ENCODE results near the gene LPAR5.

LPAR5 gene

DNA sequence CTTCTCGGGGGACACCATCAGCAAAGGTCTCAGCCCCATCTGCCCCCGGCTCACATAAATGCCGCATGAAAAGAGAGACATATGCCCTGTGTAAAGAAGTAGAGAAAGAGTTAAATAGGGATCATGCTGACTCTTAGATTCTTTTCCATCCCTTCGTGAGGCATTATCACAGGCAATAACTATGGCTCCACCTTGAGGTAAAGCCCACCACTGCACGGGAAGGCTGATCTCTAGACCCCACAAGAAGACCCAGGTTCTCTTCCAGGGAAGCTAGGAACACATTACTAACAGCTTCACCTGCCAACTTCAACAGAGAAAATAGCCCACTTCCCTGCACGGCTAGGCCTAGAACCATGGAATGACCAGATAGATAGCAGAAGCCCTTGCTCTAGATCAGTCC, 53.6 kb downstream of the LPAR5 start:
- no peaks in the 10 kb centered on the region for H3K9me3 ChIP-seq (ENCODE audit: control insufficient read depth, low read length)
- H3K36me3 ChIP-seq (ENCODE audit: control insufficient read depth, insufficient read depth, low read length): peaks cover 90% of the 10 kb centered on the region
- H3K4me3 ChIP-seq (ENCODE audit: extremely low read depth, insufficient read depth, low read length, poor library complexity, severe bottlenecking): no peak overlapping the region
- 81 to 88% methylated on average over 5 of the region's 6 CpGs for WGBS, 2 experiments (ENCODE audit: insufficient coverage in 2 of 2)
- H3K27ac ChIP-seq (ENCODE audit: low read depth, low read length, severe bottlenecking): no peak overlapping the region
- H3K4me1 ChIP-seq (ENCODE audit: control insufficient read depth, insufficient read depth, low read length, poor library complexity, severe bottlenecking): no peaks in the 10 kb centered on the region

DNA sequence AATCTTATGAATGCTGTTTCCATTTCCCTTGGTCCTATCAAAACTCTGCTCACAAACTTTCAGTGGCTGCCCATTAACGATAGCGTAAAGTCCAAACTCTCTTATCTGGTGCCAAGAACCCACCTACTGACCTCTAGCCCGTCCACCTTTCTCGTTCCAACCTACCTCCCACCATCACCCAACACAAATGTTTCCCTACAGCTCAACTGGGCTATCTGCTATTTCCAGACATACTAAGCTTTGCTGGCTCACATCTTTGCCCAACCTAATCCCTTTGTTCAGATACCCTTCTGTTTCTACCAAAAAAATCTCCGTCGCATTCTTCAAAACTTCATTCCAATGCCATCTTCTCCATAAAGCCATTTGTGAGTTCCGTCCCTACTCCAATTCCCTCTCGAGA, 60.1 kb downstream of the LPAR5 start:
- Histone ChIP-seq H3K4me3 (ENCODE audit: extremely low read depth, insufficient read depth, low read length, poor library complexity, severe bottlenecking) (no peak overlapping the region), H3K36me3 (ENCODE audit: control insufficient read depth, insufficient read depth, low read length) (peaks cover 92% of the 10 kb centered on the region), H3K27ac (ENCODE audit: low read depth, low read length, severe bottlenecking) (no peak overlapping the region), H3K4me1 (ENCODE audit: control insufficient read depth, insufficient read depth, low read length, poor library complexity, severe bottlenecking) (no peaks in the 10 kb centered on the region), H3K9me3 (ENCODE audit: control insufficient read depth, low read length) (no peaks in the 10 kb centered on the region)
- 96 to 97% methylated on average over 7 to 8 of the region's 8 CpGs for WGBS, 2 experiments (ENCODE audit: insufficient coverage in 2 of 2)

DNA sequence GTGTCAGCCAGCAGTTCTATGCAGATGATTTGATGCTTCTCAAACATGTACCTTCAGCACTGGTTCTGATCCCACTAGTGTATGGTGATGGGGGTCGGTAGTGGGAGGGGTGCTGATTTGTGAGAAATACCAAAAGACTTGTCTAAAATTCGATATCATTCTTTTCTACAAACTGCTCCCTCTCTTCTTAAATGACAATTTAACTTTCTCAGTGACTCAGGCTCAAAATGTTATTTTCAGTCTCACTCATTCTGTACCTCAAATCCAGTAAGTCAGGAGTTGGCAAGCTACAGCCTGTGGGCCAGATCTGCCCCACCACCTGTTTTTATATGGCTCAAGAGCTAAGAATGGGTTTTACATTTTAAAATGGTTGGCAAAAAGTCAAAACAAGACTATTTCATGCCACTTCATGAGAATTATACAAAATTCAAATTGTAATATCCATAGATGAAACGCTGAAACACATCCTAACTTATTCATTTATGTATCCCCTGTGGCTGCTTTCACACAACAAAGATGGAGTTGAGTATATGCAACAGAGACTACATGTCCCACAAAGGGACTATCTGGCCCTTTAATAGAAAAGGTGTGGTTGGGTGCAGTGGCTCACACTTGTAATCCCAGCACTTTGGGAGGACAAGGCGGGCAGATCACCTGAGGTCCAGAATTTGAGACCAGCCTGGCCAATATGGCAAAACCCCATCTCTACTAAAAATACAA, 61.0 kb downstream of the LPAR5 start:
- no peak overlapping the region for H3K27ac ChIP-seq (ENCODE audit: low read depth, low read length, severe bottlenecking)
- 100% methylated on average over 1 of the region's 4 CpGs for WGBS, 2 experiments (ENCODE audit: insufficient coverage in 2 of 2)
- H3K36me3 ChIP-seq (ENCODE audit: control insufficient read depth, insufficient read depth, low read length): peaks cover 93% of the 10 kb centered on the region

DNA sequence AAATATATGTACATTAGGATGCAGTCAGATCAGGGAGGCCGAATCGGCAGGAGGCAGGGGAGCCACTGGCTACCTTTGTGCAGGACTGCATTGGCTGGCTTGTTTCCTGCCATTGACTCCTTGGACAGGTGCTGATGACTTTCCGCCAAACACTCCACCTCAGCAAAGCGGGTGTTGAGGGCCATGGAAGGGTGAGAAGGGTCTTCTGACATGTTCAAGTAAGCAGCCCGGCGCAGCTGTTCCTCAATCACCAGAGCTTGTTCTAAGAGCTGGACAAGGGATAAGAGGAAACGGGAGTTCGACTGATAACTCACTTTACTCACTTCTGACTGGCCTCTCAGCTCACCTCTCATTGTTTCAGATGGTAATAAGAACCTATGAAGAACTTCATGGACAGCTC, 62.8 kb downstream of the LPAR5 start:
- Histone ChIP-seq H3K36me3 (ENCODE audit: control insufficient read depth, insufficient read depth, low read length) (peaks cover 85% of the 10 kb centered on the region), H3K4me1 (ENCODE audit: control insufficient read depth, insufficient read depth, low read length, poor library complexity, severe bottlenecking) (no peaks in the 10 kb centered on the region), H3K9me3 (ENCODE audit: control insufficient read depth, low read length) (no peaks in the 10 kb centered on the region), H3K27ac (ENCODE audit: low read depth, low read length, severe bottlenecking) (no peak overlapping the region), H3K4me3 (ENCODE audit: extremely low read depth, insufficient read depth, low read length, poor library complexity, severe bottlenecking) (no peak overlapping the region)
- 95 to 98% methylated on average over 7 to 8 of the region's 8 CpGs for WGBS, 2 experiments (ENCODE audit: insufficient coverage in 2 of 2)

More for the DNA sequence above, 61.0 kb downstream of the LPAR5 start:
- Histone ChIP-seq H3K4me1 (ENCODE audit: control insufficient read depth, insufficient read depth, low read length, poor library complexity, severe bottlenecking) (no peaks in the 10 kb centered on the region), H3K9me3 (ENCODE audit: control insufficient read depth, low read length) (no peaks in the 10 kb centered on the region), H3K4me3 (ENCODE audit: extremely low read depth, insufficient read depth, low read length, poor library complexity, severe bottlenecking) (no peak overlapping the region)

DNA sequence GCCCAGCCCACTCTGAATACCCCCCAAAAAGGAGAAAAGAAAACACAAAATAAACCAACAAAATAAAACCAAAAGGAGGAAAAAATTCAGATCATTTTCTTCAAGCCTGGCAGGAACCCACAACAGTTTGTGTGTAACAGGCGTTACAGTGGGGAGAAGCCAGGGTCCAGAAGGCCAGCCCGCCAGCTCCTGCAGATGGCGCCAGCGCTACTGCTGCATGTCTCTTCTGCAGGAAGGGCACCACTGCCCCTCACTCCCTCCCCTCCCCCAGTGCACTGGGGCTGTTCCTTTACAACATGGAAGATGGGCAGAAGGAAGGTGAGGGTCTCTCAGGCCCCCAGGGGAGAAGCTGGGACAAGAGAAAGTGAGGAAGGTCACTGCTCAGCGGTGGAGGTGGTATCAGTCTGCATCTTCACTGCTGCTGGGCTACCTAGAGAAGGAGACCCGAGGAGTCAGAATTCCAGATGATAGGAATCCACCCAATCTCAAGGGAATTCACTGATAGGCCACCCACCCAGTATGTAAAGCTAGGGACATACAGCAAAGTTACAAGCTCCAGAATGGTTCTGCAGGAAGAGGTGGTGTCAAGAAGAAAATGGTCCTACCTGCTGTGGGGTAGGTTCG, 65.4 kb downstream of the LPAR5 start:
- no peaks in the 10 kb centered on the region for H3K9me3 ChIP-seq (ENCODE audit: control insufficient read depth, low read length)
- H3K4me3 ChIP-seq (ENCODE audit: extremely low read depth, insufficient read depth, low read length, poor library complexity, severe bottlenecking): no peak overlapping the region
- H3K4me1 ChIP-seq (ENCODE audit: control insufficient read depth, insufficient read depth, low read length, poor library complexity, severe bottlenecking): no peaks in the 10 kb centered on the region
- peaks cover 78% of the 10 kb centered on the region for H3K36me3 ChIP-seq (ENCODE audit: control insufficient read depth, insufficient read depth, low read length)
- peak overlapping the region; percentile 53 for H3K27ac ChIP-seq (ENCODE audit: low read depth, low read length, severe bottlenecking)
- 86 to 93% methylated on average over 2 to 3 of the region's 7 CpGs for WGBS, 2 experiments (ENCODE audit: insufficient coverage in 2 of 2)

DNA sequence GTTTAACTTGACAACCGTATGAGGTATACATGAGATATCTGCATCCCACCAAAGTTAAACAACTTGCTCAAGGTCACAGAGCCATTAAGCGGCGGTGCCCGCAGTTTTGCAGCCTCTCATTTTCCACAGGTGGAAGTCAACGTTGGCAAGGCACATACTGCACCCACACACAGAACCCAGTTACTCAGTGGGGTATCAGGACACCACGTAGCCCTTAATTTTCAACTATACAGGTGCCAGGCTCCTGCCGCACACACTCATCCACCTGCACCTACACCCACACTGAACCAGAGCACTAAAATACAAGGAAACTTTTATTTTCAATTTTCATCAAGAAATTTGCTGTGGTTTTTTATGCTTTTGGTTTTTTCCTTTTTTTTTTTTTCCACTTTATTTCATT, 66.0 kb downstream of the LPAR5 start:
- H3K4me1 ChIP-seq (ENCODE audit: control insufficient read depth, insufficient read depth, low read length, poor library complexity, severe bottlenecking): no peaks in the 10 kb centered on the region
- no peak overlapping the region for H3K4me3 ChIP-seq (ENCODE audit: extremely low read depth, insufficient read depth, low read length, poor library complexity, severe bottlenecking)
- H3K9me3 ChIP-seq (ENCODE audit: control insufficient read depth, low read length): no peaks in the 10 kb centered on the region
- 100% methylated on average over 4 of the region's 7 CpGs for WGBS, 2 experiments (ENCODE audit: insufficient coverage in 2 of 2)
- peaks cover 78% of the 10 kb centered on the region for H3K36me3 ChIP-seq (ENCODE audit: control insufficient read depth, insufficient read depth, low read length)
- peak overlapping the region; percentile 53 for H3K27ac ChIP-seq (ENCODE audit: low read depth, low read length, severe bottlenecking)

DNA sequence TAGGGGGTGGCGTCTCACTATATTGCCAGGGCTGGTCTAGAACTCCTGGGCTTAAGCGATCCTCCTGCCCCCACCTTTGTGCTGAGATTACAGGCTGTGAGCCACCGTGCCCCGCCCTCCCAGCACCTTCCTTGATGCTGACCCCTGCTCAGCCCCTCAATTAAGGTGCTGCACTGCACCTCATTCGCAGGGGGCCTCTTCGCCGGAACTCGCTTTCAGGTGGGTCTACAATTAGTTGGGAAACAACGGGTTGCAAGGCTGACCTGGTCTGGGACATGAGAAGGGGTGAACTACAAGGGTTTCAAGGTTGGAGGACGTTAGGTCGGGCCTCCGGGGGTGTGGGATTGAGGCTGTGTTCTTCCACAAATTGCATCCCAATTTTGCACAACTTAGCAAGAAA, 66.4 kb downstream of the LPAR5 start:
- Histone ChIP-seq H3K36me3 (ENCODE audit: control insufficient read depth, insufficient read depth, low read length) (peaks cover 78% of the 10 kb centered on the region), H3K27ac (ENCODE audit: low read depth, low read length, severe bottlenecking) (peak overlapping the region; percentile 53), H3K4me1 (ENCODE audit: control insufficient read depth, insufficient read depth, low read length, poor library complexity, severe bottlenecking) (no peaks in the 10 kb centered on the region), H3K4me3 (ENCODE audit: extremely low read depth, insufficient read depth, low read length, poor library complexity, severe bottlenecking) (no peak overlapping the region), H3K9me3 (ENCODE audit: control insufficient read depth, low read length) (no peaks in the 10 kb centered on the region)
- WGBS, 2 experiments (ENCODE audit: insufficient coverage in 2 of 2): 89 to 100% methylated on average over 2 to 9 of the region's 12 CpGs

Data from mesodermal cell (in vitro differentiated cells).